Mucosa of descending colon (tissue), 3 donors: ENCODE results near the gene PPP1R26. TPM values are rescaled to one million over a fixed set of nuclear protein-coding genes. Genes with fewer than 3 reads are reported as not detected.
"Not testable (repeated sequence)": the region's sequence is repeated elsewhere in the genome, so short reads cannot be mapped to it uniquely, and the experiment has no call there.

Source experiments
- ATAC-seq: fragments of 200-7000 bp; cut with Tn5 transposase; one replicate; pipeline ENCODE4 v1.9.1; 2020; ENCODE audit warnings: mild to moderate bottlenecking, moderate library complexity
- DNase-seq, 3 donors: peaks; one replicate each; pipeline ENCODE4 v3.0.0-alpha.2; 2020
- H3K36me3 ChIP-seq: fragments of 200-600 bp; one replicate; pipeline ENCODE4 v1.8.0; 2021; ENCODE audit warnings: low read depth, mild to moderate bottlenecking
- H3K4me1 ChIP-seq: fragments of 200-600 bp; one replicate; pipeline ENCODE4 v1.8.0; 2021; ENCODE audit warnings: low read depth, mild to moderate bottlenecking
- H3K4me3 ChIP-seq: fragments of 200-600 bp; one replicate; pipeline ENCODE4 v1.8.0; 2021; ENCODE audit warnings: mild to moderate bottlenecking
- H3K9me3 ChIP-seq: fragments of 200-600 bp; one replicate; pipeline ENCODE4 v1.8.0; 2021; ENCODE audit warnings: mild to moderate bottlenecking
- intact Hi-C, 2 donors: fragments of 100-400 bp; cut with DNase I in 1 of 2; cut with micrococcal nuclease in 1 of 2; formaldehyde crosslinking; loops; one replicate each; pipeline versions ENCODE4 v1.11.0 to v1.11.1; 2022; cut with DNase I, micrococcal nuclease
- total RNA-seq, 3 donors: library from RNA; stranded (reverse); fragmentation: NEBNext Ultra II Directional in 2 of 3; extraction: Animal tissue kit (Norgen Biotek cat#: 25700) in 2 of 3; gene quantifications; one replicate each; pipeline versions ENCODE4 v1.2.1 to v1.2.4, GENCODE V29; 2021 to 2023
- TF ChIP-seq, protein P1 (sequence below): fragments of 200-600 bp; IDR thresholded peaks from one replicate; pipeline ENCODE4 v1.8.0; 2022; ENCODE audit warnings: antibody characterized with exemption, mild to moderate bottlenecking
- donor health status: DM: no; HTN: no; CAD: no; lungs with moderate emphysema.
- donor health status: DM: no; HTN: no; CAD: no.
- donor health status: DM: no; HTN: yes; CAD: no.

PPP1R26 gene
- total RNA-seq, 3 donors from 2014 or later = 16.4 to 24.5 (median 21.5) TPM

DNA sequence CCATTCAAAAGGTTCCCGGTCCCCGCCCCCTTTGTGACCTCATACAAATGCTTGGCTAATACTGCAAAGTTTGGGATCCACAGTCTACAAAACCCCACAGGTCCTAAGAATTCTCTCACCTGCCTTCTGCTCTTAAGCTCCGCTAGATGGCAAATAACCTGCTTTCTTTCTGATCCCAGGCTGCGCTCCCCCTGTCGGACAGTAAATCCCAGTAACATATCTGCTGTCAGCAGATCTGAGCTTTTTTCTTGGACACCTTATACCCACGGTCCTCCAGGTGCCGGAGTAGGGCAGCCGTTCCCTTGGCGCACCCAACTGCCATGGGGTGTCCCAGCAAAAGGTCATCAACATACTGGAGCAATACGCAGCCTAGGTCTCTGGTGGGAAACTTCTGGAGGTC lies 39.0 kb upstream of the PPP1R26 start:
- intact Hi-C loops = no loop called here
- DNase-seq = no peak
- ATAC-seq = no peak
- no peaks in the 10 kb centered on the region for H3K36me3 ChIP-seq
- H3K9me3 ChIP-seq = peaks cover 16% of the 10 kb centered on the region
- H3K4me1 ChIP-seq = no peaks in the 10 kb centered on the region
- TF ChIP-seq, protein P1, sequence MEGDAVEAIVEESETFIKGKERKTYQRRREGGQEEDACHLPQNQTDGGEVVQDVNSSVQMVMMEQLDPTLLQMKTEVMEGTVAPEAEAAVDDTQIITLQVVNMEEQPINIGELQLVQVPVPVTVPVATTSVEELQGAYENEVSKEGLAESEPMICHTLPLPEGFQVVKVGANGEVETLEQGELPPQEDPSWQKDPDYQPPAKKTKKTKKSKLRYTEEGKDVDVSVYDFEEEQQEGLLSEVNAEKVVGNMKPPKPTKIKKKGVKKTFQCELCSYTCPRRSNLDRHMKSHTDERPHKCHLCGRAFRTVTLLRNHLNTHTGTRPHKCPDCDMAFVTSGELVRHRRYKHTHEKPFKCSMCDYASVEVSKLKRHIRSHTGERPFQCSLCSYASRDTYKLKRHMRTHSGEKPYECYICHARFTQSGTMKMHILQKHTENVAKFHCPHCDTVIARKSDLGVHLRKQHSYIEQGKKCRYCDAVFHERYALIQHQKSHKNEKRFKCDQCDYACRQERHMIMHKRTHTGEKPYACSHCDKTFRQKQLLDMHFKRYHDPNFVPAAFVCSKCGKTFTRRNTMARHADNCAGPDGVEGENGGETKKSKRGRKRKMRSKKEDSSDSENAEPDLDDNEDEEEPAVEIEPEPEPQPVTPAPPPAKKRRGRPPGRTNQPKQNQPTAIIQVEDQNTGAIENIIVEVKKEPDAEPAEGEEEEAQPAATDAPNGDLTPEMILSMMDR = no peak
- no peak overlapping the region for H3K4me3 ChIP-seq

DNA sequence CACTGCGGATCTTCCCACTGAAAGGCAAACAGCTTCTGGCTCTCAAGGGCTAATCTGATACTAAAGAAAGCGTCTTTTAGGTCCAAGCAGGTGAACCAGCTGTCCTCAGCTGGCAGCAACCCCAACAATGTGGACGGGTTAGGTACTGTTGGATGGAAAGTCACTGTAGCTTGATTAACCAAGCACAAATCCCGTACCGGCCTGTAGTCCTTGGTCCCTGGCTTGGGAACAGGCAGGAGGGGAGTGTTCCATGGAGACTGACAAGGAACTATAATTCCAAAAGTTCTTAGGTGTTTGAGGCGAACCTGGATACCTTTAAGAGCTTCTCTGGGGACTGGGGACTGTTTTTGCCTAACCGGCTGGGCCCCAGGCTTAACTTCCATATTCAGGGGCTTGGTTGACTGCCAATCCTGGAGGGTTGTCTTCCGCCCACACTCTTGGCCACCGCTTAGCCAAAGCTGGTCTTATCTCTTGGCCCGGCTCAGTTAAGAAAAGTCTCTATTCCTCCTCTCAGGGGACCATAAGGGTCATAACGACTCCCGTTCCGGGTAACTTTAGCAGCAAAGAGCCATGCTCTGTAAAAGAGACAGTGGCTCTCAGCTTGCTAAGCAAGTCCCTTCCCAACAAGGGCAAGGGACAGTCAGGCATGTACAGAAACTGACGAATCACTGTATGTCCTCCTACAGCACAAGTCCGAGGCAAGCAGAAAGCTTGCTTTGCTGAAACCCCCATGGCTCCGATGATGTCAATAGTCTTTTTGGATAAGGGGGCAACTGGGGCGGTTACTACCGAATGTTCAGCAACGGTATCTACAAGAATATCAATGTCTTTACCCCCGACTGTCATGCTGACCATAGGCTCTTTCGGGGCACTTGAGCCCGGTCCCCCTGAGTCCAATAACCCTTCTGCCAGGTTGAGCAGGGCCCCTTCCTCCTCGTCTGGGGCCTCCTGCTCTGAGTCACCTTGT lies 38.2 kb upstream of the PPP1R26 start:
- intact Hi-C loops, H3K36me3 ChIP-seq, DNase-seq, H3K4me1 ChIP-seq, H3K4me3 ChIP-seq, ATAC-seq: not testable (repeated sequence)
- peaks cover 10% of the 10 kb centered on the region for H3K9me3 ChIP-seq

DNA sequence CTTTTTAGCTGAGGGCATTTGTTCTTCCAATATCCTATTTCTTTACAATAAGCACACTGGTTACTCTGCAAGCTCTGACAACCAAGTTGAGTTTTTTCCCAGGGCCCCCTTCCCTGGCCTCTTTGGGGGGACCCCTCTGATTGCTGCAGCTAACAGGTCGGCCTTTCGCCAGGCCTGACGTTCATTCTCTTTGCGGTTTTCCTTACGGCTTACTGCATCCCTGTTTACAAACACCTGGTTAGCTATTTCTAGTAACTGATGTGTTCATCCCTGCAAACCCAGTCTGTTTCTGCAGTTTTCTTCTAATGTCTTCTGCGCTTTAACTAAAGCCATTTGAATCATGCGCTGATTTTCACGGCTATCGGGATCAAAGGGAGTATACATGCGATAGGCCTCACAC lies 37.5 kb upstream of the PPP1R26 start:
- no peak overlapping the region for H3K4me3 ChIP-seq

DNA sequence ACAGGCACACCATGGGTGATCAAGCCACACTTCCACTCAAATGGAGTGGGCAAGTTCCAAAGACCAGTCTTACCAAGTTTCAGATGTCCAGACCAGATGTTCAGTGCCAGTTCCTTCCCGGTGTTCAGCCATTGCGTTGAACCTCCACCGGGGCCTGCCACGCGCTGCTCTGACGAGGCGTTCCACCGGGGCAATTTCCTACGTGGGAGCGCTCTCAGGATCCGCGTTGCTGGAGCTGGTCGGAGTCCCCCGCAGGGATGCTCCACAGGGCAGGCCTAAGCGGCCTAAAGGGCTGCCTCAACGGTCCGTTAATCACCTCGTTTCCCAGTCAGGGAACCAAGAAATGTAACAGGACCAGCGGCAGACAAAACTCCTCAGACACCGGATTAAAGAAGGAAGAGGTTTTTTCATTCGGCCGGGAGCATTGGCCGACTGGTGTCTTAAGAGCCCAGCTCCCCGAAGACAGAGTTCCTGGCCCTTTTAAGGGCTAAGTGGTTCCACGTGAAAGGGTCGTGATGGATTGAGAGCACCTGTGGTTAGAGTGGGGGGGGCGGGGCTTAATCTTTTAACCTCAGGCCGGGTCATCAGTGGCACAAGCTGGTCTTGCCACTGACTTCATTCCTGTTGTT lies 35.7 kb upstream of the PPP1R26 start:
- no peaks in the 10 kb centered on the region for H3K4me1 ChIP-seq
- DNase-seq (no peak), ATAC-seq (no peak)
- TF ChIP-seq, protein P1 = no peak
- intact Hi-C loops = no loop called here
- no peaks in the 10 kb centered on the region for H3K36me3 ChIP-seq
- no peak overlapping the region for H3K4me3 ChIP-seq
- no peaks in the 10 kb centered on the region for H3K9me3 ChIP-seq

More for the DNA sequence above, 37.5 kb upstream of the PPP1R26 start:
- Histone ChIP-seq H3K9me3 (peaks cover 4% of the 10 kb centered on the region), H3K36me3 (no peaks in the 10 kb centered on the region), H3K4me1 (no peaks in the 10 kb centered on the region)
- TF ChIP-seq, protein P1 = no peak
- no peak for ATAC-seq
- intact Hi-C loops = no loop called here
- DNase-seq = no peak

DNA sequence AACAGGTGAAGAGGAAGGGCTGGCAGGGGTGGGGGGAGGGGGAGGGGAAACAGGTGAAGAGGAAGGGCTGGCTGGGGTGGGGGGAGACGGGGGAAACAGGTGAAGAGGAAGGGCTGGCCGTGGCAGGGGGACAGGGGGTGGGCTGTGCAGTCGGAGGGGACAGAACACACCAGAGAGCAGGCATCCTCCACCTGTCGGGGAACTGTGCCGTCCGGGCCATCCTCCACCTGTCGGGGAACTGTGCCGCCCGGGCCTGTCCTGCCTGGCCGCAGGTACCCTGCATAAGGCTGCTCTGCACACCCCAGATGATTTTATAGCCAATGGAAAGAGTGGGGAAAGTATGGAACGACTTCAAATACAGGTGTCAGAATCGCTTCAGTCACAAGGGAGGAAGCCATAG lies 32.5 kb upstream of the PPP1R26 start:
- no peaks in the 10 kb centered on the region for H3K9me3 ChIP-seq
- H3K4me3 ChIP-seq = no peak overlapping the region
- TF ChIP-seq, protein P1 = no peak
- H3K4me1 ChIP-seq = no peaks in the 10 kb centered on the region
- DNase-seq = no peak
- no peaks in the 10 kb centered on the region for H3K36me3 ChIP-seq
- intact Hi-C loops = no loop called here
- no peak for ATAC-seq

DNA sequence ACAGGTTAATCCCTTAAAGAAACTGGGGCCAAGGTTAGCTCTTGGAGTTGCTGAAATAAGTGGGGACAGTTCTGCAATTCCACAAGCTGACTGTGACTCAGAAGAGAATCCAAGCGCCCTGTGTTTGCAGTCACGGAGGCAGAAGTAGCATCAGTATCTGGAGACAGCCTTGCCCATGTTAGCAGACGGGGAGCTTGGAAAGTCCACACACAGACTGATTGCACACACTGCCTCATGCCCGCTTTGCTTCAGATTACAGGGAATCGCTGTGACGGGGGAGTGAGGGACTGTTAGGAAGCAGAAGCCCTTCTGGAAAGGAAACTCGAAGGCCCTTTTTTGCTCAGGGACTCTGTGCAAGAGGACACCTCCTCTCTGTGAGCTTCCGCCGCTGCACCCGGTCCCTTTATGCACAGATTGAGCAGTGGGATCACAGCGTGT lies 30.9 kb upstream of the PPP1R26 start:
- no peaks in the 10 kb centered on the region for H3K36me3 ChIP-seq
- ATAC-seq (no peak), DNase-seq (no peak)
- no peaks in the 10 kb centered on the region for H3K4me1 ChIP-seq
- intact Hi-C loops = no loop called here
- no peaks in the 10 kb centered on the region for H3K9me3 ChIP-seq
- TF ChIP-seq, protein P1 = no peak
- no peak overlapping the region for H3K4me3 ChIP-seq

DNA sequence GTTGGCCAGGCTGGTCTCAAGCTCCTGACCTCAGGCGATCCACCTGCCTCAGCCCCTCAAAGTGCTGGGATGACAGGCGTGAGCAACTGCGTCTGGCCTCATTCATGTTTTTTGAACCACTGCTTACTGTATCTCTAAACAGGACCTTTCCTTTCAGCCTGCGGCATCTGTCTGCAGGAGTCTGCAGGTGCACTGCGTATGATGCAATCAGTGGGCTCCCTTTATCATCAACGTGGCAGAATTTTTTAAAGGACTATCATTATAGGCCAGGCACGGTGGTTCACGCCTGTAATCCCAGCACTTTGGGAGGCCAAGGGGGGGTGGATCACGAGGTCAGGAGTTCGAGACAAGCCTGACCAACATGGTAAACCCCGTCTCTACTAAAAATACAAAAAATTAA lies 30.1 kb upstream of the PPP1R26 start:
- H3K36me3 ChIP-seq, ATAC-seq, DNase-seq, H3K4me1 ChIP-seq, H3K9me3 ChIP-seq, intact Hi-C loops, H3K4me3 ChIP-seq: not testable (repeated sequence)
